GM10266 (cell line): ENCODE measurements around the gene CYP26B1.

Experiments
- DNase-seq: peaks from one replicate; pipeline ENCODE4 v3.0.0; 2012; ENCODE audit errors: extremely low spot score
- TF ChIP-seq, protein P1 (sequence below): IDR thresholded peaks from 2 replicates; pipeline ENCODE4 v1.5.1; 2012; ENCODE audit warnings: mild to moderate bottlenecking, low read depth; ENCODE audit not compliant: control insufficient read depth, insufficient read depth; ENCODE audit errors: missing control alignments

The CYP26B1 gene

DNA sequence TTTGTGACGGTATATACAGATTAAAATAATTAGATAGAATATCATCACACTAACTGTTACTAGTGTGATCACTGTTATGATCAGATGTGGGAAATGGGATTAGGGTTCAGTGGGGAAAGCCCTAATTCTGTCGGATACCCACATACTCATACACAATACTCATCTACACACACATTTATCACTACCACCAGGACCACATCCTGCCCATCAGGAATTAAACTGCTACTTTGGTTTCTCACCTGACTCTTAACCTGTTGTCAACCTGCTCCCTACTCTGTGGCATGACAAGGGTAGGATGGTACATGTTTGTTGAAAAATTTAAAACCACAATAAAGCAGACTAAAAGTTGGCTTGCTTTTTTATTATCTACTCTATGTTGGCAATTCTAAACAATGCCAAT is 24.8 kb upstream of the CYP26B1 start:
- no peak for DNase-seq
- TF ChIP-seq, protein P1, sequence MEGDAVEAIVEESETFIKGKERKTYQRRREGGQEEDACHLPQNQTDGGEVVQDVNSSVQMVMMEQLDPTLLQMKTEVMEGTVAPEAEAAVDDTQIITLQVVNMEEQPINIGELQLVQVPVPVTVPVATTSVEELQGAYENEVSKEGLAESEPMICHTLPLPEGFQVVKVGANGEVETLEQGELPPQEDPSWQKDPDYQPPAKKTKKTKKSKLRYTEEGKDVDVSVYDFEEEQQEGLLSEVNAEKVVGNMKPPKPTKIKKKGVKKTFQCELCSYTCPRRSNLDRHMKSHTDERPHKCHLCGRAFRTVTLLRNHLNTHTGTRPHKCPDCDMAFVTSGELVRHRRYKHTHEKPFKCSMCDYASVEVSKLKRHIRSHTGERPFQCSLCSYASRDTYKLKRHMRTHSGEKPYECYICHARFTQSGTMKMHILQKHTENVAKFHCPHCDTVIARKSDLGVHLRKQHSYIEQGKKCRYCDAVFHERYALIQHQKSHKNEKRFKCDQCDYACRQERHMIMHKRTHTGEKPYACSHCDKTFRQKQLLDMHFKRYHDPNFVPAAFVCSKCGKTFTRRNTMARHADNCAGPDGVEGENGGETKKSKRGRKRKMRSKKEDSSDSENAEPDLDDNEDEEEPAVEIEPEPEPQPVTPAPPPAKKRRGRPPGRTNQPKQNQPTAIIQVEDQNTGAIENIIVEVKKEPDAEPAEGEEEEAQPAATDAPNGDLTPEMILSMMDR = no peak

DNA sequence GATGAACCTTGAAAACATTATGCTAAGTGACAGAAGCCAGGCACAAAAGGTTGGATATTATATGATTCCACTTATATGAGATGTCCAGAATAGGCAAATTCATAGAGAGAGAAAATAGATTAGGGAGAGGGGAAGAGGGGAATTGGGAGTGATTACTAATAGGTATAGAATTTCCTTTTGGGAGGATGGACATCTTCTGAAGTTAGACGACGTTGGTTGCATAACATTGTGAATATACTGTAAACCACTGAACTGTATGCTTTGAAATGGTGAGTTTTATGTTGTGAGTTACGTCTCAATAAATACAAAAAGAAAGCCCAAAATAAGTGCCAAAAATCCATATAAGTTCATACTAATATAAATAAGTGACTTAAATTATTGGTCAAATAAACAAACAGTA is 18.6 kb upstream of the CYP26B1 start:
- no peak for DNase-seq
- TF ChIP-seq, protein P1 = no peak

DNA sequence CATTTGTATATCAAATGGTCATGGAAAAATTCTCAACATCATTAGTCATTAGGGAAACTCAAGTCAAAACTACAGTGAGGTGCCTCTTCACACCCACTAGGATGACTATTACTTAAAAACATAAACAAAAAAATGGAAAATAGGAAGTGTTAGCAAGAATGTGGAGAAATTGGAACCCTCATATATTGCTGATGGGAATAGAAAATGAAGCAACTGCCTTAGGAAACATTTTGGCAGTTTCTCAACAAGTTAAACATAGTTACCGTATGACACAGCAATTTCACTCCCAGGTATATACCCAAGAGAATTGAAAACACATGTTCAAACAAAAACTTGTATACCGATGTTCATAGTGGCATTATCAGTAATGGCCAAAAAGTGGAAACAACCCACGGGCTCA is 18.1 kb upstream of the CYP26B1 start:
- DNase-seq = no peak
- TF ChIP-seq, protein P1 = no peak

DNA sequence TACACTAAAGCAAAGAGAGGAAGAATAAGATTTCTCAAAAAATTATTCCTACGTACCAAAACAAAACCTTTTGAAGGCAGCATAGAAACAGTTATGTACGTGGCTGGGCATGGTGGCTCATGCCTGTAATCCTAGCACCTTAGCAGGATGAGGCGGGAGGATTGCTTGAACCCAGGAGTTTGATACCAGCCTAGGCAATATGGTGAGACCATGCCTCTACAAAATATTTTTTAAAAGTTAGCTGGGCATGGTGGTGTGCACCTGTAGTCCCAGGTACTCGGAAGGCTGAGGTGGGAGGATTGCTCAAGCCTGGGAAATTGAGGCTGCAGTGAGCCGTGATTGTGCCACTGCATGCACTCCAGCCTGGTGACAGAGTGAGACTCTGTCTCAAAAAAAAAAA is 14.9 kb upstream of the CYP26B1 start:
- no peak for DNase-seq
- TF ChIP-seq, protein P1 = no peak

DNA sequence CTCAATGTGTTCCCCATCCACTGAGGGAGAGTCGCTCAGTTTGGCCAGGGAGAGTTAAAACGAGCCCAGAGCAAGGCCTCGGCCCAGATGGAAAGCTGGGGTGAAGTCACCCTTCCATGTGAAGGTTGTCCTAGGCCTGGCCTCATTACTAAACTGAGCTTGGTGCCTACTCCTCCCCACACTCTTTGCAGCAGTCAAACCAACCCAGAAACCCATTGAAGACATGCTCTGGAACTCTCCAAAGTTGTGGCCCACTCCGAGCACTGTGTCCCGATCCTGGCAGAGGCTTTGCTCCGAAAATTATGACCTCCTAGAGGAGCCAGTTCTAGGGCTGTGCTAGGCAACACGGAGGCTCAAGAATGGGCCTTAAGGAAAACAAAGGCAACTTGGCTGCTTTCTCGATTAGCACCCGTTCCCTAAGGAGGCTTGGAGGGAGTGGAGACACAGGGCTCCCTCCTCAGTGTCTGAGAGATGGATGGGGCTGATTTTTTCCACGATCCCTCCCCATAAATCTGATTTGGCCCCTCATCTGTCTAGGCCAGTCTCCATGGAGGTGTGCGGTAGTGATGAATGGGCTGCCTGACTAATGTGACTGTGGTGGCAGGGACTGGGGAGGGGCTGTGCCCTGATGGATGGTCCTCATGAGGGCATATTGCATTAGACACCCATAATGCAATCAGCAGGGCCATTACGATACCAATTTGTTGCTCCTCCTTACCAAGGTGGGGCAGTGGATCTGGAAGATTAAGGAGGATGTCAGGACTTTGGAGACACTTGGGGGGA is 11.7 kb upstream of the CYP26B1 start:
- no peak for DNase-seq
- TF ChIP-seq, protein P1 = no peak

DNA sequence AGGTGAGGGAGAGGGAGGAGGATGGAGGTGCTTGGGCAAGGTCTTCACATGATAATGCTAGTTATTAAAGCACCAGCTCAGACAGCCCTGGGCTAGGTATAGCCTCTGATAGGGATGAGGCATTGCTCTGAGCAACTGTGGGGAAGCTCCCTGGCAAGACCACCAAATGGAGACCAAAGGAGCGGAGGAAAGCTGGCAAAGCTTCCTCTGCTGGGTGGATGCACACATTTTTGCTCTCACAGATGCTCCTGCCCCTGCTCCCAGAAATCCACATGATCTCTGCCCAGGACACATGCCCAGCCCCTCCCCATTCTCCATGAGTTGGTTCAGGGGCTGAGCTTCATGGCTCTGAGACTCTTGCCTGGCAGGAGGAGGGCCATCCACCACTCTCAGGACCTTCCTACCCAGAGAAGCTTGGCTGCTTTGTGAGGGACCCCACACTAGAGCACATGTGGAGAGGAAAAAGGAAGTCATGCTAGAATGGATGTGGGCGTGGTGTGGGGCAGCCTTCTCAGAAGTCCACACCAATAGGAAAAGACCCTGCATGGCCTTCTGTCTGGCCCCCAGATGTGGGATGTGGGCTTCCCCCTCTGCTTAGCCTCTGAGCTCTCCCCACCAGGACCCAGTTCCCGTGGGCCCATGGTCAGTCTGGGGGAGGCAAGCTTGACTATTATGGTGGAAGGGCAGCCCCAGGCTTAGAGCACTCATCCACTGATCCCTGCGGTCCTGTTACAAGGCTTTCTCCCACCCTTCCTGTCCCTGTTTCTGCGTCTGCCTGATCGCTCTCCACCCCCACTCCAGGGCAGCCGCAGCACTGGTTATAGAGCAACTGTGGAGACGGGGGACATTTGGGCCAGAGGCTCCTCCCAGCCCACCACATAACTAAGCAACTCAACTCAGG is 10.5 kb upstream of the CYP26B1 start:
- TF ChIP-seq, protein P1 = no peak
- no peak for DNase-seq

DNA sequence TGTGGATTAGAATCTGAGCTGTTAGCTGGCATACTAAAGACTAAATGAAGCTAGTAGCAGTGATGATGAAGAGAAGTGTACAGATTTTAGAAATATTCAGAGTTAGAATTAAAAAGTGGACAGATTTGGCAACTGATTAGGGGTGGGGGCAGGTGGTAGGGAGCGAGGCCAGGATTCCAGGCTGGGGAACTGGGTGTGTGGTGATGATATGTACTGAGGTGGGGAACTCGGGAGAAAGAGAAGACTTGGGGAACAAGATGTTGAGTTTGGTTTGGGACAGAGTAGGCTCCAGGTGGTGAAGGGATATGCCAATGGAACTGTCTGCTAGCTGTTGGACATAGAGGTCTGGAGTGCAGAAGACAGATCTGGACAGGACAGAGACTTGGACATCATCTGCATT is 9.2 kb upstream of the CYP26B1 start:
- TF ChIP-seq, protein P1 = no peak
- DNase-seq = no peak
